H1 (cell line): ENCODE measurements around the gene LEMD1. TPM values are rescaled to one million over a fixed set of nuclear protein-coding genes. Genes with fewer than 3 reads are reported as not detected.

Experiments used
- CTCF ChIA-PET: fragments of 300-600 bp; sonication (Branson Sonifier 250); formaldehyde crosslinking; loops from one replicate; lab custom pipeline; 2021; ENCODE audit not compliant: partially characterized antibody; lab: Charles Lee
- POLR2A ChIA-PET: fragments of 300-600 bp; sonication (Branson Sonifier 250); formaldehyde crosslinking; loops from one replicate; lab custom pipeline; 2021; ENCODE audit warnings: inconsistent platforms; ENCODE audit not compliant: partially characterized antibody; lab: Charles Lee
- DNase-seq, 2 experiments: peaks; one replicate each; pipeline versions ENCODE4 v3.0.0 to v3.0.0-alpha.2; 2010 to 2022; ENCODE audit warnings: low spot score in 2 of 2, low read depth in 1 of 2, mixed read lengths in 1 of 2
- FAIRE-seq: peaks from 2 replicates; lab custom pipeline; 2011; peaks lifted over from hg19 to GRCh38; lab: Jason Lieb, UNC
- H2AFZ ChIP-seq: 2 replicates; pipeline ENCODE4 v1.8.1; 2012; ENCODE audit warnings: low read length, inconsistent platforms
- H2AK5ac ChIP-seq: 2 replicates; pipeline ENCODE4 v1.6.1; 2013; ENCODE audit warnings: low read depth, low read length
- H2BK120ac ChIP-seq: replicated peaks from 2 replicates; pipeline ENCODE3; 2013; ENCODE audit warnings: low read depth, low read length, inconsistent platforms
- H2BK12ac ChIP-seq: 2 replicates; pipeline ENCODE4 v1.6.1; 2013; ENCODE audit warnings: low read depth, low read length
- H2BK15ac ChIP-seq: 2 replicates; pipeline ENCODE4 v1.6.1; 2013; ENCODE audit warnings: low read length
- H2BK20ac ChIP-seq: 2 replicates; pipeline ENCODE4 v1.6.1; 2013; ENCODE audit warnings: low read length
- H2BK5ac ChIP-seq: 2 replicates; pipeline ENCODE4 v1.6.1; 2013; ENCODE audit warnings: low read depth, low read length
- H3K14ac ChIP-seq: 2 replicates; pipeline ENCODE4 v1.6.1; 2013; ENCODE audit warnings: inconsistent platforms; ENCODE audit not compliant: insufficient read length
- H3K18ac ChIP-seq: 2 replicates; pipeline ENCODE4 v1.6.1; 2013; ENCODE audit warnings: low read length; ENCODE audit errors: extremely low read depth
- H3K23ac ChIP-seq: 2 replicates; pipeline ENCODE4 v1.6.1; 2013; ENCODE audit warnings: inconsistent platforms; ENCODE audit not compliant: insufficient read length
- H3K23me2 ChIP-seq: 2 replicates; pipeline ENCODE4 v1.6.1; 2013; ENCODE audit warnings: low read depth, low read length
- H3K27ac ChIP-seq: 2 replicates; pipeline ENCODE4 v1.6.1; 2011; ENCODE audit warnings: low read depth, low read length, inconsistent platforms
- H3K27me3 ChIP-seq, 4 experiments: replicated peaks in 1 of 4; 1 replicate in 1 of 4; 2 replicates in 3 of 4; pipeline versions ENCODE4 v1.6.1 to v1.8.1; 2011 to 2013; ENCODE audit warnings: low read length in 3 of 4, mild to moderate bottlenecking in 3 of 4, inconsistent platforms in 2 of 4, mixed read lengths in 2 of 4, moderate library complexity in 1 of 4; ENCODE audit not compliant: control insufficient read depth in 3 of 4, insufficient read depth in 3 of 4; ENCODE audit errors: extremely low read depth in 1 of 4
- H3K36me3 ChIP-seq, 4 experiments: 2 replicates each; pipeline versions ENCODE4 v1.6.1 to v1.8.1; 2011 to 2013; ENCODE audit warnings: mild to moderate bottlenecking in 4 of 4, low read length in 3 of 4, moderate library complexity in 2 of 4, control low read depth in 1 of 4, inconsistent platforms in 1 of 4; ENCODE audit not compliant: insufficient read depth in 4 of 4, control insufficient read depth in 2 of 4
- H3K4ac ChIP-seq: replicated peaks from 2 replicates; pipeline ENCODE3; 2013; ENCODE audit warnings: low read length, low read depth, mixed read lengths, inconsistent platforms; ENCODE audit not compliant: insufficient read length
- H3K4me1 ChIP-seq, 4 experiments: replicated peaks in 1 of 4; 1 replicate in 1 of 4; 2 replicates in 3 of 4; pipeline versions ENCODE4 v1.6.1 to v1.8.1; 2011 to 2013; ENCODE audit warnings: low read length in 3 of 4, inconsistent platforms in 2 of 4, mixed read lengths in 1 of 4; ENCODE audit not compliant: insufficient read depth in 4 of 4, control insufficient read depth in 3 of 4
- H3K4me2 ChIP-seq, 2 experiments: 2 replicates each; pipeline versions ENCODE4 v1.6.1 to v1.8.1; 2011 to 2013; ENCODE audit warnings: low read depth in 2 of 2, low read length in 2 of 2, control low read depth in 1 of 2, inconsistent platforms in 1 of 2, mild to moderate bottlenecking in 1 of 2; ENCODE audit not compliant: insufficient read depth in 1 of 2
- H3K4me3 ChIP-seq, 4 experiments: fragments of 200-600, 300-600 bp in 1 of 4; sonication (generic), shearing (Covaris generic), sonication (Bioruptor Twin) in 1 of 4; 2 replicates each; pipeline versions ENCODE4 v1.5.1 to v1.8.1; 2011 to 2016; ENCODE audit warnings: low read length in 4 of 4, low read depth in 3 of 4, control low read depth in 2 of 4, inconsistent platforms in 2 of 4, mild to moderate bottlenecking in 2 of 4, mixed read lengths in 1 of 4, moderate library complexity in 1 of 4; ENCODE audit not compliant: insufficient read depth in 2 of 4; ENCODE audit errors: extremely low read depth in 1 of 4
- H3K56ac ChIP-seq: replicated peaks from 2 replicates; pipeline ENCODE3; 2013; ENCODE audit warnings: low read depth, mild to moderate bottlenecking, mixed read lengths, low read length, inconsistent platforms; ENCODE audit not compliant: insufficient read length
- H3K79me1 ChIP-seq: 2 replicates; pipeline ENCODE4 v1.6.1; 2013; ENCODE audit warnings: low read depth, low read length, control low read depth
- H3K79me2 ChIP-seq, 2 experiments: 2 replicates each; pipeline versions ENCODE4 v1.6.1 to v1.8.1; 2012 to 2013; ENCODE audit warnings: low read length in 2 of 2, mild to moderate bottlenecking in 2 of 2, inconsistent platforms in 1 of 2; ENCODE audit not compliant: insufficient read depth in 2 of 2, control insufficient read depth in 1 of 2
- H3K9ac ChIP-seq, 4 experiments: replicated peaks in 1 of 4; 1 replicate in 1 of 4; 2 replicates in 3 of 4; pipeline versions ENCODE4 v1.6.1 to v1.8.1; 2011 to 2013; ENCODE audit warnings: low read depth in 3 of 4, low read length in 3 of 4, control low read depth in 2 of 4, mild to moderate bottlenecking in 2 of 4, moderate library complexity in 2 of 4, inconsistent platforms in 1 of 4; ENCODE audit errors: extremely low read depth in 1 of 4
- H3K9me3 ChIP-seq, 2 experiments: 2 replicates each; pipeline versions ENCODE4 v1.6.1 to v1.8.1; 2012 to 2013; ENCODE audit warnings: mild to moderate bottlenecking in 2 of 2, moderate library complexity in 2 of 2, control low read depth in 1 of 2, inconsistent platforms in 1 of 2, low read depth in 1 of 2, low read length in 1 of 2, mixed read lengths in 1 of 2; ENCODE audit not compliant: insufficient read depth in 2 of 2
- H4K20me1 ChIP-seq, 2 experiments: replicated peaks in 1 of 2; 2 replicates each; pipeline versions ENCODE3 to v1.8.1; 2011 to 2013; ENCODE audit warnings: inconsistent platforms in 2 of 2, low read length in 2 of 2, mild to moderate bottlenecking in 1 of 2; ENCODE audit not compliant: insufficient read depth in 2 of 2, control insufficient read depth in 1 of 2
- H4K5ac ChIP-seq: 2 replicates; pipeline ENCODE4 v1.6.1; 2013; ENCODE audit warnings: low read length, low read depth, mixed read lengths, inconsistent platforms; ENCODE audit not compliant: insufficient read length
- H4K8ac ChIP-seq: 2 replicates; pipeline ENCODE4 v1.8.0; 2013; ENCODE audit warnings: mild to moderate bottlenecking, moderate library complexity, low read length, inconsistent platforms; ENCODE audit not compliant: insufficient read depth; ENCODE audit errors: extremely low read depth
- H4K91ac ChIP-seq: replicated peaks from 2 replicates; pipeline ENCODE3; 2013; ENCODE audit warnings: low read length, mixed read lengths, inconsistent platforms; ENCODE audit not compliant: insufficient read length
- CREB1 ChIP-seq: IDR thresholded peaks from 2 replicates; pipeline ENCODE4 v1.6.1; 2012; ENCODE audit warnings: inconsistent platforms
- EGR1 ChIP-seq: IDR thresholded peaks from 2 replicates; pipeline ENCODE4 v1.6.1; 2011; ENCODE audit warnings: low read depth, low read length, borderline replicate concordance
- EP300 ChIP-seq, 2 experiments: IDR thresholded peaks; 1 replicate in 1 of 2; 2 replicates in 1 of 2; pipeline ENCODE4 v1.6.1; 2011 to 2012; ENCODE audit warnings: low read depth in 2 of 2, low read length in 2 of 2, mild to moderate bottlenecking in 2 of 2, borderline replicate concordance in 1 of 2, inconsistent platforms in 1 of 2, moderate library complexity in 1 of 2
- RXRA ChIP-seq: IDR thresholded peaks from 2 replicates; pipeline ENCODE4 v1.6.1; 2011; ENCODE audit warnings: low read depth, mild to moderate bottlenecking, low read length, moderate library complexity; ENCODE audit not compliant: insufficient read depth
- SP1 ChIP-seq: IDR thresholded peaks from 2 replicates; pipeline ENCODE4 v1.6.1; 2011; ENCODE audit warnings: low read depth, low read length
- SRF ChIP-seq: IDR thresholded peaks from 2 replicates; pipeline ENCODE4 v1.6.1; 2011; ENCODE audit warnings: mild to moderate bottlenecking, low read depth, low read length, moderate library complexity
- TAF1 ChIP-seq: IDR thresholded peaks from 2 replicates; pipeline ENCODE4 v1.6.1; 2011; ENCODE audit warnings: mild to moderate bottlenecking, low read depth, low read length
- TCF12 ChIP-seq: IDR thresholded peaks from 2 replicates; pipeline ENCODE4 v1.6.1; 2011; ENCODE audit warnings: low read depth, mild to moderate bottlenecking, low read length
- YY1 ChIP-seq: IDR thresholded peaks from 2 replicates; pipeline ENCODE4 v1.6.1; 2011; ENCODE audit warnings: low read depth, mild to moderate bottlenecking, low read length
- WGBS, 2 experiments: shearing (Covaris generic) in 1 of 2; methylation state at CpG; one replicate each; pipeline versions ENCODE4 v1.1.6 to v1.1.7; 2013 to 2015; ENCODE audit warnings: low lambda C conversion rate in 2 of 2, mixed read lengths in 2 of 2, inconsistent platforms in 1 of 2, low coverage in 1 of 2, missing lambda C conversion rate in 1 of 2; ENCODE audit not compliant: insufficient replicate concordance in 2 of 2, insufficient coverage in 1 of 2, insufficient read length in 1 of 2; ENCODE audit errors: extremely low coverage in 1 of 2, missing lambda C conversion rate in 1 of 2; 5-methylcytosine and 5-hydroxymethylcytosine counted together
- polyA plus RNA-seq, 7 experiments: library from polyadenylated mRNA; depleted of rRNA in 3 of 7; stranded (reverse) in 5 of 7; unstranded in 2 of 7; fragments of >200 nt in 5 of 7; fragments of 200-250 nt in 2 of 7; gene quantifications; 1 replicate in 5 of 7; 2 replicates in 1 of 7; 4 replicates in 1 of 7; pipeline versions ENCODE4 v1.2.1 to v1.2.3, GENCODE V29; 2011 to 2013; ENCODE audit warnings: missing spikeins in 2 of 7, mixed read lengths in 2 of 7
- total RNA-seq: library from RNA; stranded (reverse); fragmentation: NEBNext Ultra II Directional; extraction: Animal tissue kit (Norgen Biotek cat#: 25700); gene quantifications from 2 replicates; pipeline ENCODE4 v1.2.1, GENCODE V29; 2021

Gene LEMD1
- total and polyA plus RNA-seq, 2 of the 8 experiments (the other 6 are each of a cell fraction or from before 2014, with no cell fraction given): 10.0 to 10.5 TPM

DNA sequence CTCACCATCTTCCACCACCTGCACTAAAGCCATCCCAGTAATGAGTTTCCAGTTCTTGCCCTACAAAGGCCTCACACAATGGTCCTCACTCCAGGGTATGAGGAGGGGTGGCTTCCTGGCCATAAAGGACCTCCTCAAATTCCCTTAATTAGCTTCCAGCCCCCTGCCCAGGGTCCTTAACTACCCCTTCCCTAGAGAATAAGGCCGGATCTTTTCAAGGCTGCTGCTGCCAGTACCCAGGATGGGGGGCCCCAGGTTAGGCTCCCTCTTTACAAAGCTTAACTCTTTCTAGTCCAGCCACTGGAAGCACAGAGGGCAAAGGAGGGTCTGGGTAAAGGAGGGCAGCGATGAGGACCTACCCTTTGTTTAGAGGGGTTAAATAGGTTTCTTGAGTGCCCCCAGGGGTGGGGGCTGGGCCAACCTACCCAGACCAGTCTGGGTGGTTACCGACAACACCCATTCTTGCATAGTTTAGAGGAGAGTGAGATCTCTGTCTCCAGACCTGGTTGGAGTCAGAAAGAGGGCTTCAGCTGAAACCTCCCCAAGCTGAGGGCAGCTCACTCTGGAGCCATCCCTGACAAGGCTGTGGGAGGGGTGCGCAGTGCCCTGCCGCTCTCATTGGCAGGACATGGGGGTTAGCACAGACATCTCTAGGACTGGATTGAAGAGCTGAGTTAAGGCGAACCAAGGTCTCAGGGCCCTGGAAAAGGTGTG is 26.8 kb upstream of the LEMD1 start:
- peaks cover 0 to 6% (median 1%) of the 10 kb centered on the region in 4 experiments; a peak in 2 of 8 replicates for H3K36me3 ChIP-seq
- H3K4ac ChIP-seq: no peak overlapping the region
- peaks cover 0 to 3% of the 10 kb centered on the region in 2 experiments; a peak in 1 of 4 replicates for H3K79me2 ChIP-seq
- no peak overlapping the region for H4K8ac ChIP-seq
- no peak overlapping the region for H4K5ac ChIP-seq
- peak overlapping the region; percentile 14 to 52 (median 29); a peak in 7 of 8 replicates for H3K4me3 ChIP-seq
- ChIA-PET POLR2A (interaction anchor here (0.8 to 13.3 kb wide), 16 partner anchors 7 to 222 kb away, joined by 3 to 220 read pairs (median 4); partner anchors contain the start of gene BLACAT1), CTCF (interaction anchor here (0.7 to 30.2 kb wide), 14 partner anchors 5 to 291 kb away, joined by 3 to 767 read pairs (median 6); partner anchors contain the start of genes BLACAT1 and LEMD1)
- 0 out of 2 replicates have a peak overlapping the region, but pooled peaks have one; percentile 46 for H2BK15ac ChIP-seq
- H3K27ac ChIP-seq: no peak overlapping the region
- no peaks in the 10 kb centered on the region for H3K9me3 ChIP-seq
- peaks cover 4 to 11% of the 10 kb centered on the region in 2 experiments for H4K20me1 ChIP-seq
- H2BK12ac ChIP-seq: peak overlapping the region; percentile 75; the same call in 1 of the 2 replicates
- H3K18ac ChIP-seq: peak overlapping the region; percentile 21; the same call in 1 of the 2 replicates
- H2BK5ac ChIP-seq: peak overlapping the region; percentile 44; the same call in 1 of the 2 replicates
- peaks cover 47 to 86% (median 67%) of the 10 kb centered on the region in 4 experiments for H3K4me1 ChIP-seq
- WGBS, 2 experiments: 8% methylated on average over 6 of the region's 6 CpGs; no CpG with 5 or more reads in 1 of the 2 experiments
- H2AFZ ChIP-seq: no peak overlapping the region
- DNase-seq (peak in 1 of 2 experiments; percentile 80), FAIRE-seq (peak; percentile 89)
- no peak overlapping the region for H3K9ac ChIP-seq
- H3K23me2 ChIP-seq: peaks cover 7% of the 10 kb centered on the region; the same call in 1 of the 2 replicates
- H3K79me1 ChIP-seq: no peaks in the 10 kb centered on the region
- H3K14ac ChIP-seq: no peak overlapping the region
- peak overlapping the region; percentile 80; the same call in 1 of the 2 replicates for H2BK20ac ChIP-seq
- H3K56ac ChIP-seq: no peak overlapping the region
- H2BK120ac ChIP-seq: no peak overlapping the region
- no peak overlapping the region for H3K23ac ChIP-seq
- 0 out of 2 replicates have a peak overlapping the region, but pooled peaks have one; percentile 97 for H2AK5ac ChIP-seq
- H4K91ac ChIP-seq: peak overlapping the region; percentile 18
- peak overlapping the region; percentile 74 to 80 for H3K4me2 ChIP-seq
- H3K27me3 ChIP-seq: peaks cover 0 to 5% (median 1%) of the 10 kb centered on the region in 4 experiments; a peak in 2 of 7 replicates
- peak; percentile 41; the same call in 1 of the 2 replicates for TF ChIP-seq YY1
- peak in 1 of 2 experiments; percentile 90; a peak in 1 of 3 replicates for TF ChIP-seq EP300 (IDR thresholded peaks at IDR 0.05; ENCODE audit: borderline replicate concordance in 1 of 2, low read depth in 2 of 2, low read length in 2 of 2)
- TF ChIP-seq SRF: no peak
- peak; percentile 79 for TF ChIP-seq EGR1
- 0 out of 2 replicates have a peak, but pooled peaks have one; percentile 9 for TF ChIP-seq CREB1
- TF ChIP-seq RXRA: peak; percentile 81; the same call in 1 of the 2 replicates
- TF ChIP-seq TAF1: 0 out of 2 replicates have a peak, but pooled peaks have one; percentile 15
- TF ChIP-seq SP1: peak; percentile 87
- TF ChIP-seq TCF12: peak; percentile 95
